Activated naive CD8-positive, alpha-beta T cell treated with anti-CD3 and anti-CD28 coated beads for 36 hours (primary cell): ENCODE results near the gene TSSK6. TPM values are rescaled to one million over a fixed set of nuclear protein-coding genes. Genes with fewer than 3 reads are reported as not detected.

Experiments used
- DNase-seq: peaks from one replicate; pipeline ENCODE4 v3.0.0; 2021
- H3K27ac Mint-ChIP-seq: one replicate; pipeline ENCODE4 v1.8.0; 2022; ENCODE audit warnings: mild to moderate bottlenecking, moderate library complexity, mixed read lengths
- H3K27me3 Mint-ChIP-seq: one replicate; pipeline ENCODE4 v1.8.0; 2022; ENCODE audit warnings: mild to moderate bottlenecking, mixed read lengths
- H3K36me3 Mint-ChIP-seq: one replicate; pipeline ENCODE4 v1.8.0; 2021; ENCODE audit warnings: mild to moderate bottlenecking, mixed read lengths
- H3K4me1 Mint-ChIP-seq: one replicate; pipeline ENCODE4 v1.8.0; 2021; ENCODE audit warnings: mixed read lengths
- H3K4me3 Mint-ChIP-seq: one replicate; pipeline ENCODE4 v1.8.0; 2022; ENCODE audit warnings: mild to moderate bottlenecking, moderate library complexity, mixed read lengths
- H3K9me3 Mint-ChIP-seq: one replicate; pipeline ENCODE4 v1.8.0; 2022; ENCODE audit warnings: mixed read lengths
- total RNA-seq, 2 experiments: library from RNA; stranded (reverse); gene quantifications; one replicate each; pipeline ENCODE4 v1.2.3, GENCODE V29; 2021

TSSK6 gene
- total RNA-seq, 2 experiments from 2014 or later: 3.0 to 3.1 TPM

- H3K36me3 Mint-ChIP-seq: peaks cover 12% of the 10 kb centered on the region
- H3K27ac Mint-ChIP-seq: peak overlapping the region; percentile 25
- H3K4me1 Mint-ChIP-seq: peaks cover 20% of the 10 kb centered on the region
- no peaks in the 10 kb centered on the region for H3K9me3 Mint-ChIP-seq
- no peak overlapping the region for H3K4me3 Mint-ChIP-seq
- peaks cover 2% of the 10 kb centered on the region for H3K27me3 Mint-ChIP-seq
- no peak for DNase-seq
Measured at GRCh38 chr19:19493841-19494546, 21.4 kb downstream of the TSSK6 start.

GRCh38 chr19:19492026-19492610 lies 23.2 kb downstream of the TSSK6 start:
- H3K27me3 Mint-ChIP-seq: no peaks in the 10 kb centered on the region
- DNase-seq: no peak
- H3K4me3 Mint-ChIP-seq: no peak overlapping the region
- H3K4me1 Mint-ChIP-seq: peaks cover 34% of the 10 kb centered on the region
- H3K9me3 Mint-ChIP-seq: no peaks in the 10 kb centered on the region
- peaks cover 10% of the 10 kb centered on the region for H3K36me3 Mint-ChIP-seq
- peak overlapping the region; percentile 58 for H3K27ac Mint-ChIP-seq

- Mint-ChIP-seq H3K27me3 (no peaks in the 10 kb centered on the region), H3K4me1 (peaks cover 39% of the 10 kb centered on the region), H3K9me3 (no peaks in the 10 kb centered on the region), H3K36me3 (peaks cover 10% of the 10 kb centered on the region), H3K27ac (no peak overlapping the region), H3K4me3 (no peak overlapping the region)
- DNase-seq: no peak
Measured at GRCh38 chr19:19491321-19492025, 23.9 kb downstream of the TSSK6 start.

- Mint-ChIP-seq H3K4me3 (no peak overlapping the region), H3K36me3 (peaks cover 8% of the 10 kb centered on the region), H3K27ac (peak overlapping the region; percentile 95), H3K27me3 (no peaks in the 10 kb centered on the region), H3K9me3 (no peaks in the 10 kb centered on the region), H3K4me1 (peaks cover 46% of the 10 kb centered on the region)
- DNase-seq: peak; percentile 69
Measured at GRCh38 chr19:19490214-19490968, 25.0 kb downstream of the TSSK6 start.

GRCh38 chr19:19489804-19490204 lies 25.5 kb downstream of the TSSK6 start:
- Mint-ChIP-seq H3K27ac (peak overlapping the region; percentile 95), H3K4me3 (no peak overlapping the region), H3K36me3 (peaks cover 8% of the 10 kb centered on the region), H3K9me3 (no peaks in the 10 kb centered on the region), H3K4me1 (peaks cover 52% of the 10 kb centered on the region), H3K27me3 (no peaks in the 10 kb centered on the region)
- DNase-seq: no peak

- peak overlapping the region; percentile 58 for H3K4me3 Mint-ChIP-seq
- peak overlapping the region; percentile 95 for H3K27ac Mint-ChIP-seq
- no peaks in the 10 kb centered on the region for H3K9me3 Mint-ChIP-seq
- peaks cover 53% of the 10 kb centered on the region for H3K4me1 Mint-ChIP-seq
- H3K36me3 Mint-ChIP-seq: peaks cover 8% of the 10 kb centered on the region
- peak; percentile 86 for DNase-seq
- no peaks in the 10 kb centered on the region for H3K27me3 Mint-ChIP-seq
Measured at GRCh38 chr19:19488875-19489690, 26.3 kb downstream of the TSSK6 start.

GRCh38 chr19:19487950-19488874 lies 27.1 kb downstream of the TSSK6 start:
- Mint-ChIP-seq H3K4me3 (peak overlapping the region; percentile 58), H3K27ac (peak overlapping the region; percentile 95), H3K4me1 (peaks cover 56% of the 10 kb centered on the region), H3K27me3 (no peaks in the 10 kb centered on the region), H3K36me3 (peaks cover 11% of the 10 kb centered on the region), H3K9me3 (no peaks in the 10 kb centered on the region)
- no peak for DNase-seq

GRCh38 chr19:19487077-19487949 lies 28.0 kb downstream of the TSSK6 start:
- DNase-seq: no peak
- H3K36me3 Mint-ChIP-seq: peaks cover 16% of the 10 kb centered on the region
- no peaks in the 10 kb centered on the region for H3K9me3 Mint-ChIP-seq
- peak overlapping the region; percentile 95 for H3K27ac Mint-ChIP-seq
- H3K27me3 Mint-ChIP-seq: no peaks in the 10 kb centered on the region
- H3K4me3 Mint-ChIP-seq: no peak overlapping the region
- peaks cover 60% of the 10 kb centered on the region for H3K4me1 Mint-ChIP-seq

- H3K27me3 Mint-ChIP-seq: no peaks in the 10 kb centered on the region
- H3K36me3 Mint-ChIP-seq: peaks cover 16% of the 10 kb centered on the region
- no peak for DNase-seq
- H3K4me1 Mint-ChIP-seq: peaks cover 62% of the 10 kb centered on the region
- peak overlapping the region; percentile 34 for H3K27ac Mint-ChIP-seq
- no peak overlapping the region for H3K4me3 Mint-ChIP-seq
- no peaks in the 10 kb centered on the region for H3K9me3 Mint-ChIP-seq
Measured at GRCh38 chr19:19486343-19487076, 28.8 kb downstream of the TSSK6 start.

GRCh38 chr19:19485998-19486290 lies 29.4 kb downstream of the TSSK6 start:
- H3K27me3 Mint-ChIP-seq: no peaks in the 10 kb centered on the region
- peaks cover 16% of the 10 kb centered on the region for H3K36me3 Mint-ChIP-seq
- DNase-seq: no peak
- H3K4me3 Mint-ChIP-seq: no peak overlapping the region
- H3K27ac Mint-ChIP-seq: peak overlapping the region; percentile 73
- H3K4me1 Mint-ChIP-seq: peaks cover 65% of the 10 kb centered on the region
- no peaks in the 10 kb centered on the region for H3K9me3 Mint-ChIP-seq

GRCh38 chr19:19485161-19485997 lies 30.0 kb downstream of the TSSK6 start:
- H3K27me3 Mint-ChIP-seq: no peaks in the 10 kb centered on the region
- DNase-seq: no peak
- no peak overlapping the region for H3K4me3 Mint-ChIP-seq
- H3K27ac Mint-ChIP-seq: peak overlapping the region; percentile 73
- H3K4me1 Mint-ChIP-seq: peaks cover 67% of the 10 kb centered on the region
- peaks cover 12% of the 10 kb centered on the region for H3K36me3 Mint-ChIP-seq
- H3K9me3 Mint-ChIP-seq: no peaks in the 10 kb centered on the region
